Endothelial cell of hepatic sinusoid (primary cell): ENCODE measurements around the gene RAD9B.
"Not testable (repeated sequence)": the region's sequence is repeated elsewhere in the genome, so short reads cannot be mapped to it uniquely, and the experiment has no call there.

Source experiments
- in situ Hi-C: cut with HindIII; loops from 2 replicates; pipeline ENCODE4 v1.10.0; 2017; ENCODE audit warnings: low sequenced_read_pairs

The RAD9B gene

DNA sequence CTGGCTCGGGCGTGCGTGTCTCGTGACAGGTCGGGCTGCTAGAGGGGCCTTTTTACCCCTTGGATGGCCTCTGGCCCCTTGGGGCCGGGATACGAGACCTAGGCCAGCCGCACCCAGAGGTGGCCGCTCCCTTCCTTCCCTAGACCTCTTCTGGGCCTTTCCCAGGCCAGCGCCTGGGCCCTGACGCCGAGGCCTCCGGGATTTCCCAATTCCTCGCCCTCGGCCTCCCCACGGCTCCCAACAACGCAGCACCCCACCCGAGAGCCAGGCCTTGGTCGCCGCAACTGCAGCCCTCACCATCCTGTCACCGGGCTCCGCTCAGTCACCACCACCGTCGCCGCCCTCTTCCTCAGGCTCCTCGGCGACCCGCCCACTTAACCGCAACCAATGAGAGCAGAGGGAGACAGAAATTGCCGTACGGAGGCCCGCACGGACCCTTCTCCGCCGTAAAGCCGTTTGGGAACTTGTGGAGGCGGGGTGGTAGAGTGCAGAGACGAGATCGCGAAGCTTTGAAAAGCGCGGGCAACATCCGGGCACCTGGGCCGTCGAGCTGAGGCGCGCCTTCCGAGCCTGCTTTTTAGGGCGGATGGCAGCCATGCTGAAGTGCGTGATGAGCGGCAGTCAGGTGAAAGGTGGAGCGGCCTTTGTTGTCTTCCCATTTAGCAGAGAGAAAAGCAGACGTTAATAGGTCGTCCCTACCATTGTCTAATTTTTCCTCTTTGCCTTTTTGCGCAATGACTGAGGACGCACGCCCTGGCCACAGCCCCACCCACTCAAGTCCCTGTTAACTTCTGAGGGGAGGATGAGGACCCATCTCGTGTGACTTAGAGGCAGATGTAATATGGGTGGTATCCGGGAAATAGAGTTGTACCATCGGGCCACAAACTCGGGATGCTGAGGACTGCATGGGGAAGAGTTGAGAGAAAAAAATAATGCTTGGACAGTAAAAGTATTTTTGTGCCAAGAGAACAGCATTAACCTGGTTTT, at the start of gene RAD9B, which contains the start of gene VPS29:
RAD9B (plus strand) TSS at position 580 of the 987 bp plus-strand sequence; CDS start at position 587, 7 bp downstream.
VPS29 (minus strand) TSS at position 360 of the 987 bp plus-strand sequence; CDS start at position 300, 60 bp downstream.
- in situ Hi-C loops, result loop anchor here (10.0 kb wide), 1 partner anchor 117 kb away; no protein-coding TSS in a partner anchor

DNA sequence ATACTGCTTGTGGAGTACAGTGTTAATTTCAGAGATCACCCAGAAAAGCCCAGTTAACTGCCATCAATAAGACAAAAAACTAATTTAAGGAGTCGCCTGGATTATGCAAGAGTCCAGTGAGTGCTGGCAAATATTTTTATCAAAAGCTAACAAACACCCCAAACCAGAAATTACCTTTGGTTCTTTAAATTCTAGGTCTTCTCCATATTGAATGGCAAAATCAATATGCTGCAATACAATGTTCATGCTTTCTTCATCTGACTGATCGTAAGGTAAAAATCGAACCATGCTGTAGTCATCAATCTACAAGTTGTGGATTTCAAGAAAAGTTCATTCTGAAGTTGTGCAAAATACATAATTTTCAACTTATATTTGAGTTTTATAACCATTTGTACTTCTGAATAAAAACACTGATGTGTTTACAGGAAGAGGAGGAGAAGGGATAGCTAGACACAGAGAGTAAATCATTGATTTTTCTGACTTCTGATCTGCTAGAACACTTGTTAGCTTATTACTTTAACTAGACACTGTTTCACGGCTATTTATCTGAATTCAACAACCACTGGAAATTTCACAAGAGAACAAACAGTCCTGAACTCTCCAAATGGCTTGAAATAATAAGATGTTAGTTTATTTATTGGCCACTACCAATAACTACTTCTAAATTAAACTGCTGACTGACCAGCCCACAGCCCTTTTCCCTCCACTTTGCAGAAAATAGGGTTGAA, 48.4 kb upstream of the RAD9B start:
- in situ Hi-C loops, result no loop called here

DNA sequence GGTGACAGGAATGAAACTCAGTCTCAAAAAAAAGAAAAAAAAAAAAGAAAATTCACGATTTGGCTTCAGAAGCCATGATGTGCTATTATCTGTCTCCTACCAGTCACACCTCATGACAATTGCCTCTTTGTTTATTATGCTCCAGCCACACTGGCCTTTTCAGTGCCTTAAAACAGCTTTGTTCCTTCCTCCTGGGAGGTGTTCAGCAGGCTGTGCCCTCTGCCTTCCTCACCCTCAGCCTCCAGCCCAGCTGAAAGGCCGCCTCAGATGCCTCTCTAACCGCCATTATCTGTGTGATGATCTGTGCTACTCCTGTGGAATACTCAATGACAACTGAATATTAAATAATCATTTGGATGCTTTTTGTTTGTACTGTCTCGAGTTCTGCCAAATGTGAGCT, 43.4 kb upstream of the RAD9B start:
- in situ Hi-C loops, result no loop called here

DNA sequence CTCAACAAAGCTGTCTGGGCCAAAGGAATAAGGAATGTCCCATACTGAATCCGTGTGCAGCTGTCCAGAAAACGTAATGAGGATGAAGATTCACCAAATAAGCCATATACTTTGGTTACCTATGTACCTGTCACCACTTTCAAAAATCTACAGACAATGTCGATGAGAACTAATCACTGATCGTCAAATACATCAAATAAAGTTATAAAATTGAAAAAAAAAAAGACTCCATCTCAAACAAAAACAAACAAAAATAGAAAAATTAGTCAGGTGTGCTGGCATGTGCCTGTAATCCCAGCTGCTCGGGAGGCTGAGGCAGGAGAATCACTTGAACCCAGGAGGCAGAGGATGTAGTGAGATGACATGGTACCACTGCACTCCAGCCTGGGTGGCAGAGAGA, 40.9 kb upstream of the RAD9B start:
- in situ Hi-C loops, result loop anchor here (10.0 kb wide), 1 partner anchor 76 kb away; no protein-coding TSS in a partner anchor

DNA sequence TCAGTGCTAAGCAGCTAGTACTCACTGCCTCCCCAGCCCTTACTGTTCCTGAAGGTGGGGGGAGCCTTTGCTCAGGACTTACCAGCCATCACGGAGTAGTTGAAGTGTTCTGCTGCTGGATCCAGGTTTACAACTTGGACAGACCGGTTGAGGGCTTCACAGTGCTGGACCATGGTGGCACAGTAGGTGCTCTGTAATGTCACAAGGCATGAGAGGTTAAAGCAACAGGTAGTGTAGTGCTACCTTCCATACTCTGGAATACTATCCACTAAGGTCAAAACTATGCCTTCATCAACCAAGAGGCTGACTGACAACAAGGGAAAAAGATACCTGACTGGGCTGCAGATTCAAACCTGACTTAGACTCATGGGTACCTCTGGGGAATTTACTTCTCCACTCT, 37.1 kb upstream of the RAD9B start:
- in situ Hi-C loops, result loop anchor here (5.0 to 10.0 kb wide), 2 partner anchors 80 to 137 kb away; no protein-coding TSS in a partner anchor

DNA sequence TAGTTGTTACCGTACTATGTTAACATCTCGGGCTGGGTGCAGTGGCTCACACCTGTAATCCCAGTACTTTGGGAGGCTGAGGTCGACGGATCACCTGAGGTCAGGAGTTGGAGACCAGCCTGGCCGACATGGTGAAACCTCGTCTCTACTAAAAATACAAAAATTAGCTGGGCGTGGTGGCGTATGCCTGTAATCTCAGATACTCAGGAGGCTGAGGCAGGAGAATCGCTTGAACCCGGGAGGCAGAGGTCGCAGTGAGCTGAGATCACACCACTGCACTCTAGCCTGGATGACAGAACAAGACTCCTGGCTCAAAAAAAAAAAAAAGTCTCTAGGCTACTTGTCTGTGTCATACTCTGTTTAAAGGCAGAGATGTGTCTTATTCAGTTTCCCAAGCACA, 36.4 kb upstream of the RAD9B start:
- in situ Hi-C loops, result loop anchor here (5.0 to 10.0 kb wide), 2 partner anchors 81 to 137 kb away; no protein-coding TSS in a partner anchor

DNA sequence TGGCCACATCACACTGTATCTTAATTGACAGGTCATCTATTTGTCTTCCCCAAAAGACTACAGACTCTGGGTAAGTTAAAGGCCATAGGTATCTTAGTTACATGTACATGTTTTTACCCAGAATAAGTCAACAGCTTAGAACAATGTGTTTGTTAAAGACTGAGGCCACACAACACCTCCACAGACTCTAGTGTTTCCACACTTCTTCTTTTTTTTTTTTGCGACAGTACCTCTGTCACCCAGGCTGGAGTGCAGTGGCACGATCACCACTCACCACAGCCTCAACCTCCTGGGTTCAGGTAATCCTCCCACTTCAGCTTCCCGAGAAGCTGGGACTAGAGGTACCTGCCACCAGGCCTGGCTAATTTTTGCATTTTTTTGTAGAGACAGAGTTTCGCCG, 35.3 kb upstream of the RAD9B start:
- in situ Hi-C loops, result loop anchor here (5.0 to 10.0 kb wide), 2 partner anchors 82 to 136 kb away; no protein-coding TSS in a partner anchor

DNA sequence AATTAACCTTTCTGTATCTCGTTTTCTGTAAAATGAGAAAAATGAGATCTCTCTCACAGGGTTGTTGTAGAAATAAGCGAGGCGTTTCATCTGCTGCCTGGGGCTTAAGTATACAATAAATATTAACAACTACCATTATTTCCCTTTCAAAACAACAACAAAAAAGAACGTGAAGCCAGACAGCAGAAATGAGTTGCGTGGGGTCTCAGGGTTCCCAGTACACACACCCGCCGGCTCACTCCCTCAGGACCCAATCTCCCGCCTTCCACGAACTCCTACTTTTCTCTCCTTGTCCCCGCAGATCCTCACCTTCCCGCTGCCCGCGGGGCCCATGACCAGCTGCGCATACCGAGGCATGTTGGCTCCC, 34.3 kb upstream of the RAD9B start:
- in situ Hi-C loops, result loop anchor here (5.0 to 10.0 kb wide), 2 partner anchors 83 to 134 kb away; no protein-coding TSS in a partner anchor

DNA sequence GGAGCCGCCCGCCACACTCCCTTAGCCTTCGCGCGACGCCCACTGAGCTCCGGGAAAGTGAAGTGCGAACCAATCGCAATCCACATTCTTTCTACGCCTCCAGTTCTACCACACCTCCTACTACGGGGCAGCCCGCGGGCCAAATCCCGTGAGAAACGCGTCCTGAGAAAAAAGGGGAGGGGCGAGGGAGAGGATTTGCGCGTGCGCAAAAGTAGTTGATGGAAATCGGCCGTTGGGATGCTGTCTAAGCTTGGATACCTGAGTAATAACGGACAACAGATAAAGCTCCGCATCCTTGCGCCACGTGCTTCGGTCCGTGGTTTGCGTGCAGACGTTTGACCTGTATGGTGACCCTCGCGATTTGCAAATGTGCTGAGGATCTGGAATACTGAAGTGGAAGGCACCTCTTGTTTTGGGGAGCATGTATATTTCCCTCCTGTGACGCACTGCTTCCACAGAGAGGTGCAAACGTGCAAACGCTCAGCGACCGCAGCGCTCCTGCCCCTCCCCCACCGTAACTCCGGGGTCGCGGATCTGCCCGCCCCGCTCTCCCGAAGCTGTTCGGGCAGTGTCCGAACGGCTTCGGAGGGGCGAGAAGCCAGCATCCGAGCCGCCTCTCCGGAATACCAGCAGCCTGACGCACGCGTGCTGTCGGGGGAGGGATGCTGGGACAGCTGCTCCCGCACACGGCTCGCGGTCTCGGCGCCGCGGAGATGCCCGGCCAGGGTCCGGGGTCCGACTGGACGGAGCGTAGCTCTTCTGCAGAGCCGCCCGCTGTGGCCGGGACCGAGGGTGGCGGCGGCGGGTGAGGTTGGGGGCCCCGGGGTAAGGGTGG, 33.7 kb upstream of the RAD9B start, which contains the start of the genes FAM216A and GPN3:
FAM216A (plus strand) TSS at position 632 of the 835 bp plus-strand sequence; CDS start at position 663, 31 bp downstream.
GPN3 (minus strand) TSS at position 44 of the 835 bp plus-strand sequence. CDS start 54 bp downstream, outside the sequence.
- in situ Hi-C loops, result loop anchor here (5.0 to 10.0 kb wide), 2 partner anchors 84 to 134 kb away; no protein-coding TSS in a partner anchor

DNA sequence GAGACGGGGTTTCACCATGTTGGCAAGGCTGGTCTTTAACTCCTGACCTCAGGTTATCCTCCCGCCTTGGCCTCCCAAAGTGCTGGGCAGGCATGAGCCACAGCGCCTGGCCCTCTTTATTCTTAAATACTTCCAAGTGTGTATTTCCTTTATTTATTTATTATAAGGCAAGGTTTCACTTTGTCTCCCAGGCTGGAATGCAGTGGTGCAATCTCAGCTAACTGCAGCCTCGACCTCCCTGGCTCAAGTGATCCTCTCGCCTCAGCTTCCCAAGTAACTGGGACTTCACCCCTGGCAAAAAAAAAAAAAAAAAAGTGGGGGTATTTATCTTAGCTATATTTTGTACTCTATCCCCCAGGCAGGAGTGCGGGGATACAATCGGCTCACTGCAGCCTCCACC, 26.7 kb upstream of the RAD9B start:
- in situ Hi-C loops, result no loop called here

DNA sequence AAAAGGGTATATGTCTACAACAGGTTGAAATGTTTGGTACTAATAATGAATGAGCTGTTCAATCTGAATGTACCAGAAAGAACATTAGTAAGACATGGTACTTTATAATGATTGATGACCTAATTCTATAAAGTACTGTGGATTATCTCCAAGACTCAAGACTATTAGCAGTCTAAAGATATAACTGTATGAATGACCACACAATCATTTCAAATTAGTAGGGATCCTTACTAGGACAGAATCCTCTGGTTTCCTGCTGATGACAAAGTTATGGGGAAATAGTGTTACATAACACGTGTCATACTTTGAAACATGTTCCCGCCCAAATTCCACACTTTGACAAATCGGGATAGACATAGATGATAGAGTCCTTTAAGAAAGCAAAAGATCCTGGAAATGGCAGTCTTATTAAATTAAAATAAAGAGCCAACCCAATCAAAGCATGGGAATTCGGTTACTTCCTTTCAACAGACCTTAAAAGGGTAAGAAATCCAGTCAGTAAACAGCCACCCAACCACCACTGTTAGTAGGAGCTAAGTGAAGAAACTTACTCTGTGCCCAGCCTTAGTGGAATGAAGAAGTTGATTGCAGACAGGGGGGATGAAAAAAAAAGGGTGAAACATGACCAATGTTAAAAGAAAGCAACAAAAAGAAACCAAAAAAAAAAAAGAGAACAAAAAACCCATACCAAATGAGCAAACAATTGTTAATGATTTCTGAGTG, 3.0 kb upstream of the RAD9B start:
- in situ Hi-C loops, result no loop called here

DNA sequence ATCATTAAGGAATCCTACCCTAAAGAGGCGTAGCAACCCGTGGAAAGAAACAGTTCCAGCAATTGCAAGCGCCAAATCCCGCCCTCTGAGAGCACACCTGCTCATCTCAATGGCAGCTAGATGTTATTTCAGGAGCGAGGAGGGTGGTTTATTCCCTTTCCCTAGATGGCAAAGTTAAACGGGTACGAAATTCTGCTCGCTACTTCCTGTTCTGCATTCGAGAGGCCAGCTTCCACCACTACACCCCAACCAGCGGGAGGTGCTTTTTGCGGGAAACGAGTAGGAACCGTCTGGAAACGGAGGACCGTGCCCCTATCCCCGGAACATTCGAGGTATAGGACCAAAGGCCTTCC, 756 bp upstream of the RAD9B start:
- in situ Hi-C loops, result loop anchor here (10.0 kb wide), 1 partner anchor 117 kb away; no protein-coding TSS in a partner anchor

DNA sequence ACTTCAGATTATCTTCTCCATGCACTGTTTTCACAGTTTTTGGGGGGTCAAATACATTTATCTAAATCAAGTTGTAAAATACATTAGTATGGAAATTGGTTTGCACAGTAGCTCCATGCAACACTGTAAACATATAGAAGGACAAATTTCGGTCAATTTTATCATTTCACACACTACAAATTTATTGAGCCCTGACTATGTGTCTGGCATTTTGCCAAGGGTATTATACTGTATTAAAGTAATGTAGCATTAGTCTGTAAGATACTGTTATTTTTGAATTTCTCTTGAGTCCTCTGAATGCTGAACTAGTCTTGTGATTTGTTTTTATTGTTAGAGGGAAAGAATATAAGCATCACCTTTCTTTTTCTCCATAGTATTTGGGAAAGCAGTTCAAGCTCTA, 1.3 kb downstream of the RAD9B start:
- in situ Hi-C loops, result loop anchor here (10.0 kb wide), 1 partner anchor 119 kb away; no protein-coding TSS in a partner anchor

DNA sequence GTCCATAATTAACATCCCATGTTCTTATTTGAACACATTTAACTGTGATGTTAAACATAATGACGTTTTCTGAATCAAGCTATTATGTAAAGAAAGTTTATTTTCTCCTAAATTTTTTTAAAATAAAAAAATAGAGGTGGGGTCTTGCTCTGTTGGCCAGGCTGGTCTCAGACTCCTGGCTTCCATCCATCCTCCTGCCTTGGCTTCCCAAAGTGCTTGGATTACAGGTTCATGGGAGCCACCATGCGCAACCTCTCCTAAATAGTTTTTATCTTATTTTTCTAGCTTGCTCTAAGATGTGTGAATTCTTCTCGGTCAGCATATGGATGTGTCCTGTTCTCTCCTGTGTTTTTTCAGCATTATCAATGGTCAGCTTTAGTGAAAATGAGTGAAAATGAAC, 3.2 kb downstream of the RAD9B start:
- in situ Hi-C loops, result loop anchor here (10.0 kb wide), 1 partner anchor 121 kb away; no protein-coding TSS in a partner anchor

DNA sequence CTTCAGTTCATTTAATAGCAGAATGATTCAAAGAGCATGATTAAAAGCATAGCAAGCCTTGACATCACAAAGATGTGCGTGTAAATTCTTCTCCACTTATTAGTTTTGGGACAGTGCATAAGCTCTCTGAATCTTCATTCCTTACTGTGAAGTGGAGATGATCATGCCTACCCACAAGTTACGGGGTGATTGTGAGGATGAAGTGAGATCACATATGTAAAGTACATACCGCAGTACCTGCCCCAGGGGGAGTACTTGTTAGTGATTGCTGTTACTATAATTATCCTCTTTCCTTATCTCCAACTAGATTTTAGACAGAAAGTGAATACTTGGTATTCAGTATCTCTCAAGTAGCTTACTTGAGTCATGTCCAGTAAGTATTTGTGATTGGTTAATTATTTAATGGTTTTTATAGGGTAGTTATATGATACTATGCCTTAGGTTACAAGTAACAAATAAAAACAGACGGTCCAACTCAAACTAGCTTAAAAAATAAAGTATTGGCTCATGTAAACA, 6.0 kb downstream of the RAD9B start:
- in situ Hi-C loops, result loop anchor here (10.0 kb wide), 1 partner anchor 123 kb away; no protein-coding TSS in a partner anchor

DNA sequence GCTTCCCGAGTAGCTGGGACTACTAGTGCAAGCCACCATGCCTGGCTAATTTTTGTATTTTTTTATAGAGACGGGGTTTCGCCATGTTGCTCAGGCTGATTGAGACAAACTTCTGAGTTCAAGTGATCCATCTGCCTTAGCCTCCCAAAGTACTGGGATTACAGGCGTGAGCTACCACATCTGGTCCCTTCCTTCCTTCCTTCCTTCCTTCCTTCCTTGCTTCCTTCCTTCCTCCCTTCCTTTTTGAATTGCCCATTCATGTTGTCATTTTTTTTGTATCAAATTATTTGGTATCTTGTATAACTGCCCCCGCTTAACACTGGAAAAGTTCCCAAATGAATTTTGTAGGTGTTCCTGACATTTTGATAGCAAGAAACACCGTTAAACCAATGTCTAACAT, 11.7 kb downstream of the RAD9B start:
- in situ Hi-C loops, result no loop called here

DNA sequence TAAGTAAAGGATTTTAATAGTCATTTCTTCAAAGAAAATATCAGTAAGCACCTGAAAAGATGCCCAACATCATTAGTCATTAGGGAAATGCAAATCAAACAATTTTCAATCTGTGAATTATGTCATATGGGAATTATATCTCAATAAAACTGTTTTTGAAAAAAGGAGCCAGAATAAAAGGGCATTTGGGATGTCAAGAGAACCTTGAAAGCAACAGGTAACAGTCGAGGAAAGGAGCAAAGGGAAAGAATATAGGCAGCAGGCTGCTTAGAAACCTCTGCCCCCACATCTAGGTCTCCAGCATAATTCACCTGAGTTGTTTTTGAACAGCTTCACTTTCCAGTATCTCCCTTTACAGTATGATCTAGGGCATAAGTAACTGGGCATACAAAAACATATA, 12.2 kb downstream of the RAD9B start:
- in situ Hi-C loops, result no loop called here

DNA sequence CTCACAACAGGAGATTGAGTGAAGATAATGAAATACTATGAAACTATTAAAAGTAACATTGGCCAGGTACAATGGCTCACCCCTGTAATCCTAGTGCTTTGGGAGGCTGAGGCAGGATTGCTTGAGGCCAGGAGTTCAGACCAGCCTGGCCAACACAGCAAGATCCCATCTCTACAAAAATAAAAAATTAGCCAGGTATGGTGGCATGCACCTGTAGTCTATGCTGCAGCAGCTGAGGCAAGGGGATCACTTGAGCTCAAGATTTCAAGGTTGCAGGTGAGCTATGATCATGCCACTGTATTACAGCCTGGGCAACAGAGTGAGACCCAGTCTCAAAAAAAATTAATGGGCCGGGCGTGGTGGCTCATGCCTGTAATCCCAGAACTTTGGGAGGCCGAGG, 14.9 kb downstream of the RAD9B start:
- in situ Hi-C loops, result no loop called here

DNA sequence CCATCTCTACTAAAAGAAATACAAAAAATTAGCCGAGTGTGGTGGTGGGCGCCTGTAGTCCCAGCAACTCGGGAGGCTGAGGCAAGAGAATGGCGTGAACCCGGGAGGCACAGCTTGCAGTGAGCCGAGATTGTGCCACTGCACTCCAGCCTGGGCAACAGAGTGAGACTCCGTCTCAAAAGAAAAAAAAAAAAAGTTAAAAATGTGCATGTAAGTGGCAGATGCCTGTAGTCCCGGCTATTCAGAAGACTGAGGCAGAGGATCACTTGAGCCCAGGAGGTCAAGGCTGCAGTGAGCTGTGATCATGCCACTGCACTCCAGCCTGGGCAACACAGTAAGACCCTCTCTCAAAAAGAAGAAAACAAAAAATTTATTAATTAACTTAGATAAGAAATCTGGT, 15.9 kb downstream of the RAD9B start:
- in situ Hi-C loops, result not testable (repeated sequence)
